Measurements from ENCODE around the gene CHAD.

- TF ChIP-seq CTCF (conservative IDR thresholded peaks at IDR 0.05) (no peak), ZFX (IDR thresholded peaks at IDR 0.05) (no peak)
Observed at GRCh38 chr17:50466371-50467113, 2.1 kb downstream of the CHAD start.

Data from C4-2B (cell line).